ENCODE results near the gene ATP1A1.

Gene ATP1A1

GRCh38 chr1:116432655-116433265 is 59.7 kb downstream of the ATP1A1 start:
- H3K9me3 ChIP-seq (ENCODE audit: control insufficient read depth in 1 of 2, low read length in 2 of 2), result peaks cover 0 to 10% of the 10 kb centered on the region in 2 donors
- no peak overlapping the region for H3K4me3 ChIP-seq (ENCODE audit: low read depth in 1 of 2, low read length in 2 of 2)
- H3K36me3 ChIP-seq (ENCODE audit: control insufficient read depth in 1 of 2, insufficient read depth in 2 of 2, low read length in 2 of 2), result no peaks in the 10 kb centered on the region
- H3K4me1 ChIP-seq (ENCODE audit: control insufficient read depth in 1 of 2, insufficient read depth in 2 of 2, low read length in 2 of 2), result no peaks in the 10 kb centered on the region
- H3K27ac ChIP-seq (ENCODE audit: low read length), result no peak overlapping the region
- no peaks in the 10 kb centered on the region for H3K27me3 ChIP-seq (ENCODE audit: low read depth, low read length)

- no peak overlapping the region for H3K27ac ChIP-seq (ENCODE audit: low read length)
- no peaks in the 10 kb centered on the region for H3K4me1 ChIP-seq (ENCODE audit: control insufficient read depth in 1 of 2, insufficient read depth in 2 of 2, low read length in 2 of 2)
- H3K9me3 ChIP-seq (ENCODE audit: control insufficient read depth in 1 of 2, low read length in 2 of 2), result peaks cover 0 to 10% of the 10 kb centered on the region in 2 donors
- H3K27me3 ChIP-seq (ENCODE audit: low read depth, low read length), result no peaks in the 10 kb centered on the region
- no peak overlapping the region for H3K4me3 ChIP-seq (ENCODE audit: low read depth in 1 of 2, low read length in 2 of 2)
- no peaks in the 10 kb centered on the region for H3K36me3 ChIP-seq (ENCODE audit: control insufficient read depth in 1 of 2, insufficient read depth in 2 of 2, low read length in 2 of 2)
Measured at GRCh38 chr1:116433275-116434257, 60.5 kb downstream of the ATP1A1 start.

- Histone ChIP-seq H3K36me3 (ENCODE audit: control insufficient read depth in 1 of 2, insufficient read depth in 2 of 2, low read length in 2 of 2) (no peaks in the 10 kb centered on the region), H3K4me1 (ENCODE audit: control insufficient read depth in 1 of 2, insufficient read depth in 2 of 2, low read length in 2 of 2) (no peaks in the 10 kb centered on the region), H3K27me3 (ENCODE audit: low read depth, low read length) (no peaks in the 10 kb centered on the region), H3K27ac (ENCODE audit: low read length) (no peak overlapping the region), H3K4me3 (ENCODE audit: low read depth in 1 of 2, low read length in 2 of 2) (no peak overlapping the region), H3K9me3 (ENCODE audit: control insufficient read depth in 1 of 2, low read length in 2 of 2) (peaks cover 0 to 10% of the 10 kb centered on the region in 2 donors)
Measured at GRCh38 chr1:116434849-116435248, 61.8 kb downstream of the ATP1A1 start.

- Histone ChIP-seq H3K4me3 (ENCODE audit: low read depth in 1 of 2, low read length in 2 of 2) (no peak overlapping the region), H3K36me3 (ENCODE audit: control insufficient read depth in 1 of 2, insufficient read depth in 2 of 2, low read length in 2 of 2) (no peaks in the 10 kb centered on the region), H3K27ac (ENCODE audit: low read length) (no peak overlapping the region), H3K27me3 (ENCODE audit: low read depth, low read length) (no peaks in the 10 kb centered on the region), H3K4me1 (ENCODE audit: control insufficient read depth in 1 of 2, insufficient read depth in 2 of 2, low read length in 2 of 2) (no peaks in the 10 kb centered on the region), H3K9me3 (ENCODE audit: control insufficient read depth in 1 of 2, low read length in 2 of 2) (peaks cover 0 to 10% of the 10 kb centered on the region in 2 donors)
Measured at GRCh38 chr1:116435806-116436610, 63.0 kb downstream of the ATP1A1 start.

- no peaks in the 10 kb centered on the region for H3K4me1 ChIP-seq (ENCODE audit: control insufficient read depth in 1 of 2, insufficient read depth in 2 of 2, low read length in 2 of 2)
- H3K27ac ChIP-seq (ENCODE audit: low read length), result no peak overlapping the region
- no peaks in the 10 kb centered on the region for H3K36me3 ChIP-seq (ENCODE audit: control insufficient read depth in 1 of 2, insufficient read depth in 2 of 2, low read length in 2 of 2)
Measured at GRCh38 chr1:116436611-116436970, 63.5 kb downstream of the ATP1A1 start.

GRCh38 chr1:116439701-116440100 is 66.7 kb downstream of the ATP1A1 start:
- H3K9me3 ChIP-seq (ENCODE audit: control insufficient read depth in 1 of 2, low read length in 2 of 2), result peaks cover 0 to 6% of the 10 kb centered on the region in 2 donors
- no peak overlapping the region for H3K4me3 ChIP-seq (ENCODE audit: low read depth in 1 of 2, low read length in 2 of 2)
- H3K36me3 ChIP-seq (ENCODE audit: control insufficient read depth in 1 of 2, insufficient read depth in 2 of 2, low read length in 2 of 2), result no peaks in the 10 kb centered on the region
- no peaks in the 10 kb centered on the region for H3K27me3 ChIP-seq (ENCODE audit: low read depth, low read length)
- no peaks in the 10 kb centered on the region for H3K4me1 ChIP-seq (ENCODE audit: control insufficient read depth in 1 of 2, insufficient read depth in 2 of 2, low read length in 2 of 2)
- H3K27ac ChIP-seq (ENCODE audit: low read length), result no peak overlapping the region

More at GRCh38 chr1:116436611-116436970, 63.5 kb downstream of the ATP1A1 start:
- Histone ChIP-seq H3K27me3 (ENCODE audit: low read depth, low read length) (no peaks in the 10 kb centered on the region), H3K4me3 (ENCODE audit: low read depth in 1 of 2, low read length in 2 of 2) (no peak overlapping the region), H3K9me3 (ENCODE audit: control insufficient read depth in 1 of 2, low read length in 2 of 2) (peaks cover 0 to 10% of the 10 kb centered on the region in 2 donors)

GRCh38 chr1:116440731-116441130 is 67.7 kb downstream of the ATP1A1 start:
- H3K9me3 ChIP-seq (ENCODE audit: control insufficient read depth in 1 of 2, low read length in 2 of 2), result no peaks in the 10 kb centered on the region
- no peaks in the 10 kb centered on the region for H3K4me1 ChIP-seq (ENCODE audit: control insufficient read depth in 1 of 2, insufficient read depth in 2 of 2, low read length in 2 of 2)
- H3K36me3 ChIP-seq (ENCODE audit: control insufficient read depth in 1 of 2, insufficient read depth in 2 of 2, low read length in 2 of 2), result no peaks in the 10 kb centered on the region
- no peak overlapping the region for H3K27ac ChIP-seq (ENCODE audit: low read length)
- no peaks in the 10 kb centered on the region for H3K27me3 ChIP-seq (ENCODE audit: low read depth, low read length)
- no peak overlapping the region for H3K4me3 ChIP-seq (ENCODE audit: low read depth in 1 of 2, low read length in 2 of 2)

- no peaks in the 10 kb centered on the region for H3K9me3 ChIP-seq (ENCODE audit: control insufficient read depth in 1 of 2, low read length in 2 of 2)
Measured at GRCh38 chr1:116445534-116445933, 72.5 kb downstream of the ATP1A1 start.

GRCh38 chr1:116446686-116447085 is 73.6 kb downstream of the ATP1A1 start:
- no peak overlapping the region for H3K4me3 ChIP-seq (ENCODE audit: low read depth in 1 of 2, low read length in 2 of 2)
- H3K9me3 ChIP-seq (ENCODE audit: control insufficient read depth in 1 of 2, low read length in 2 of 2), result no peaks in the 10 kb centered on the region
- no peak overlapping the region for H3K27ac ChIP-seq (ENCODE audit: low read length)
- H3K4me1 ChIP-seq (ENCODE audit: control insufficient read depth in 1 of 2, insufficient read depth in 2 of 2, low read length in 2 of 2), result no peaks in the 10 kb centered on the region
- no peaks in the 10 kb centered on the region for H3K36me3 ChIP-seq (ENCODE audit: control insufficient read depth in 1 of 2, insufficient read depth in 2 of 2, low read length in 2 of 2)
- H3K27me3 ChIP-seq (ENCODE audit: low read depth, low read length), result no peaks in the 10 kb centered on the region

More at GRCh38 chr1:116445534-116445933, 72.5 kb downstream of the ATP1A1 start:
- no peak overlapping the region for H3K27ac ChIP-seq (ENCODE audit: low read length)
- no peaks in the 10 kb centered on the region for H3K36me3 ChIP-seq (ENCODE audit: control insufficient read depth in 1 of 2, insufficient read depth in 2 of 2, low read length in 2 of 2)
- no peaks in the 10 kb centered on the region for H3K27me3 ChIP-seq (ENCODE audit: low read depth, low read length)
- H3K4me3 ChIP-seq (ENCODE audit: low read depth in 1 of 2, low read length in 2 of 2), result no peak overlapping the region
- H3K4me1 ChIP-seq (ENCODE audit: control insufficient read depth in 1 of 2, insufficient read depth in 2 of 2, low read length in 2 of 2), result no peaks in the 10 kb centered on the region

- H3K4me1 ChIP-seq (ENCODE audit: control insufficient read depth in 1 of 2, insufficient read depth in 2 of 2, low read length in 2 of 2), result no peaks in the 10 kb centered on the region
- no peaks in the 10 kb centered on the region for H3K27me3 ChIP-seq (ENCODE audit: low read depth, low read length)
- H3K9me3 ChIP-seq (ENCODE audit: control insufficient read depth in 1 of 2, low read length in 2 of 2), result no peaks in the 10 kb centered on the region
- H3K36me3 ChIP-seq (ENCODE audit: control insufficient read depth in 1 of 2, insufficient read depth in 2 of 2, low read length in 2 of 2), result no peaks in the 10 kb centered on the region
- no peak overlapping the region for H3K27ac ChIP-seq (ENCODE audit: low read length)
- no peak overlapping the region for H3K4me3 ChIP-seq (ENCODE audit: low read depth in 1 of 2, low read length in 2 of 2)
Measured at GRCh38 chr1:116448785-116449385, 75.8 kb downstream of the ATP1A1 start.

- Histone ChIP-seq H3K27ac (ENCODE audit: low read length) (no peak overlapping the region), H3K36me3 (ENCODE audit: control insufficient read depth in 1 of 2, insufficient read depth in 2 of 2, low read length in 2 of 2) (no peaks in the 10 kb centered on the region), H3K27me3 (ENCODE audit: low read depth, low read length) (no peaks in the 10 kb centered on the region), H3K4me3 (ENCODE audit: low read depth in 1 of 2, low read length in 2 of 2) (no peak overlapping the region), H3K9me3 (ENCODE audit: control insufficient read depth in 1 of 2, low read length in 2 of 2) (no peaks in the 10 kb centered on the region), H3K4me1 (ENCODE audit: control insufficient read depth in 1 of 2, insufficient read depth in 2 of 2, low read length in 2 of 2) (no peaks in the 10 kb centered on the region)
Measured at GRCh38 chr1:116449578-116449977, 76.5 kb downstream of the ATP1A1 start.

Data from muscle layer of duodenum (tissue), 2 donors.